Glutamatergic neuron (in vitro differentiated cells): ENCODE data around the gene PIP5K1B. TPM values are rescaled to one million over a fixed set of nuclear protein-coding genes. Genes with fewer than 3 reads are reported as not detected.

Experiments used
- DNase-seq: peaks from one replicate; pipeline ENCODE4 v3.0.0; 2022
- H3K27ac Mint-ChIP-seq: one replicate; pipeline ENCODE4 v1.8.0; 2020; ENCODE audit warnings: mild to moderate bottlenecking, mixed read lengths, inconsistent platforms; ENCODE audit not compliant: unreplicated experiment
- H3K27me3 Mint-ChIP-seq: one replicate; pipeline ENCODE4 v1.8.0; 2020; ENCODE audit warnings: mild to moderate bottlenecking, moderate library complexity, mixed read lengths, inconsistent platforms; ENCODE audit not compliant: unreplicated experiment
- H3K36me3 Mint-ChIP-seq: one replicate; pipeline ENCODE4 v1.8.0; 2020; ENCODE audit warnings: mild to moderate bottlenecking, mixed read lengths, inconsistent platforms; ENCODE audit not compliant: unreplicated experiment
- H3K4me1 Mint-ChIP-seq: one replicate; pipeline ENCODE4 v1.8.0; 2020; ENCODE audit warnings: mild to moderate bottlenecking, low read depth, mixed read lengths, inconsistent platforms; ENCODE audit not compliant: unreplicated experiment
- H3K4me3 Mint-ChIP-seq: one replicate; pipeline ENCODE4 v1.8.0; 2020; ENCODE audit warnings: mild to moderate bottlenecking, mixed read lengths, inconsistent platforms; ENCODE audit not compliant: unreplicated experiment
- H3K9me3 Mint-ChIP-seq: one replicate; pipeline ENCODE4 v1.8.0; 2020; ENCODE audit warnings: mild to moderate bottlenecking, moderate library complexity, mixed read lengths, inconsistent platforms; ENCODE audit not compliant: unreplicated experiment
- CTCF ChIP-seq: fragments of 200-600 bp; sonication (generic); IDR thresholded peaks from one replicate; pipeline ENCODE4 v1.5.0; 2021; ENCODE audit not compliant: partially characterized antibody, unreplicated experiment
- total RNA-seq: library from RNA; stranded (reverse); fragmentation: NEBNext Ultra II Directional; extraction: Animal tissue kit (Norgen Biotek cat#: 25700); gene quantifications from one replicate; pipeline ENCODE4 v1.2.1, GENCODE V29; 2021; ENCODE audit not compliant: unreplicated experiment

Gene PIP5K1B
- total RNA-seq, 1 donor from 2014 or later, result 0.27 TPM

DNA sequence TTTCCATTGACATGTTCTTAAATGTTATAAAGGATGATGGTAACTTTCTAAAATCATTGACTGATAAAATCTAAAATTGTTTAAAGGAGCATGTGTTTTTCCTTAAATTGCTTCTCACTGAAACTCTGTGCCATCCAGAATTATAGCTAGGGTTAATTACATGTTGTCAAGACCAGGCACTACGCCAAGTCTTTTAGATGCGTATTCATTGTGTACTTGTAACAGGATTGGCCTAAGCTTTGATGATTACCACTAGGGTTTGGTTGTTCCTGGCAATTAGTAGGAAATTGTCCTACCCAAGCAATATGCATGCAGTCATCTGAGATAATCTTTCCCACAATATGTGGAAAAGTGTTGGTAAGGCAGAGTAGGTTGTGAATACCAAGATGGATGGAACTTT, 265.1 kb downstream of the PIP5K1B start:
- Mint-ChIP-seq H3K36me3 (no peaks in the 10 kb centered on the region), H3K27ac (no peak overlapping the region), H3K4me3 (no peak overlapping the region), H3K9me3 (no peaks in the 10 kb centered on the region), H3K27me3 (no peaks in the 10 kb centered on the region), H3K4me1 (no peaks in the 10 kb centered on the region)
- DNase-seq, result no peak
- no peak for TF ChIP-seq CTCF

GRCh38 chr9:68973619-68974018, 268.6 kb downstream of the PIP5K1B start:
- DNase-seq, result no peak
- no peak overlapping the region for H3K27ac Mint-ChIP-seq
- H3K9me3 Mint-ChIP-seq, result no peaks in the 10 kb centered on the region
- no peak overlapping the region for H3K4me3 Mint-ChIP-seq
- no peaks in the 10 kb centered on the region for H3K36me3 Mint-ChIP-seq
- no peaks in the 10 kb centered on the region for H3K4me1 Mint-ChIP-seq
- H3K27me3 Mint-ChIP-seq, result no peaks in the 10 kb centered on the region
- no peak for TF ChIP-seq CTCF

DNA sequence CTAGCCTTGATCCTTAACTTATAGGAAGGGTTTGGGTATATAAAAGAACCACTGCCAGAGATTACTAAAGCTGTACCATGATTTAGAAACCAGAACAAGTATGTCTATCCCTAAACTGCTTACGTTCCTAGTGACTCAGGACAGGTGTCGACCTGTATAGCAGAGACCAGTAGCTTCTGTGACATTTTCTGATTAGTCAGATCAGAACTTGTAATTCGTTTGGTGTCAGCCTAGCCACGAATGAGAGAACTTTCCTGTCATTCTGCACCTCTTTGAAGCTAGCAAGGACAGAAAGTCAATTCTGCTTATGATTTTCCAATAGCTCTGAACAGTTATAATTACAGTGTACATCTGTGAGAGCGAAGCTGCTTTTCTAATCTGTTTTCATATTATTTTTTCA, 269.4 kb downstream of the PIP5K1B start:
- no peak for DNase-seq
- no peak for TF ChIP-seq CTCF
- Mint-ChIP-seq H3K27me3 (no peaks in the 10 kb centered on the region), H3K9me3 (no peaks in the 10 kb centered on the region), H3K36me3 (no peaks in the 10 kb centered on the region), H3K4me1 (peaks cover under 1% of the 10 kb centered on the region), H3K4me3 (no peak overlapping the region), H3K27ac (no peak overlapping the region)

- DNase-seq, result no peak
- H3K4me1 Mint-ChIP-seq, result peaks cover 2% of the 10 kb centered on the region
- TF ChIP-seq CTCF, result no peak
- no peaks in the 10 kb centered on the region for H3K27me3 Mint-ChIP-seq
- H3K9me3 Mint-ChIP-seq, result no peaks in the 10 kb centered on the region
- H3K4me3 Mint-ChIP-seq, result no peak overlapping the region
- no peaks in the 10 kb centered on the region for H3K36me3 Mint-ChIP-seq
- H3K27ac Mint-ChIP-seq, result no peak overlapping the region
Observed at GRCh38 chr9:68974901-68975300, 269.9 kb downstream of the PIP5K1B start.

GRCh38 chr9:68975365-68976043, 270.5 kb downstream of the PIP5K1B start:
- no peak for TF ChIP-seq CTCF
- H3K4me3 Mint-ChIP-seq, result no peak overlapping the region
- H3K36me3 Mint-ChIP-seq, result no peaks in the 10 kb centered on the region
- H3K4me1 Mint-ChIP-seq, result peaks cover 2% of the 10 kb centered on the region
- H3K27ac Mint-ChIP-seq, result no peak overlapping the region
- H3K27me3 Mint-ChIP-seq, result no peaks in the 10 kb centered on the region
- no peak for DNase-seq
- H3K9me3 Mint-ChIP-seq, result no peaks in the 10 kb centered on the region
